H1 (cell line): ENCODE data around the gene OR13J1. TPM values are rescaled to one million over a fixed set of nuclear protein-coding genes. Genes with fewer than 3 reads are reported as not detected.

Source experiments
- CTCF ChIA-PET: fragments of 300-600 bp; sonication (Branson Sonifier 250); formaldehyde crosslinking; loops from one replicate; lab custom pipeline; 2021; ENCODE audit not compliant: partially characterized antibody; lab: Charles Lee
- POLR2A ChIA-PET: fragments of 300-600 bp; sonication (Branson Sonifier 250); formaldehyde crosslinking; loops from one replicate; lab custom pipeline; 2021; ENCODE audit warnings: inconsistent platforms; ENCODE audit not compliant: partially characterized antibody; lab: Charles Lee
- DNase-seq, 2 experiments: peaks; one replicate each; pipeline versions ENCODE4 v3.0.0 to v3.0.0-alpha.2; 2010 to 2022; ENCODE audit warnings: low spot score in 2 of 2, low read depth in 1 of 2, mixed read lengths in 1 of 2
- FAIRE-seq: peaks from 2 replicates; lab custom pipeline; 2011; peaks lifted over from hg19 to GRCh38; lab: Jason Lieb, UNC
- H2AFZ ChIP-seq: 2 replicates; pipeline ENCODE4 v1.8.1; 2012; ENCODE audit warnings: low read length, inconsistent platforms
- H2AK5ac ChIP-seq: 2 replicates; pipeline ENCODE4 v1.6.1; 2013; ENCODE audit warnings: low read depth, low read length
- H2BK120ac ChIP-seq: replicated peaks from 2 replicates; pipeline ENCODE3; 2013; ENCODE audit warnings: low read depth, low read length, inconsistent platforms
- H2BK12ac ChIP-seq: 2 replicates; pipeline ENCODE4 v1.6.1; 2013; ENCODE audit warnings: low read depth, low read length
- H2BK15ac ChIP-seq: 2 replicates; pipeline ENCODE4 v1.6.1; 2013; ENCODE audit warnings: low read length
- H2BK20ac ChIP-seq: 2 replicates; pipeline ENCODE4 v1.6.1; 2013; ENCODE audit warnings: low read length
- H2BK5ac ChIP-seq: 2 replicates; pipeline ENCODE4 v1.6.1; 2013; ENCODE audit warnings: low read depth, low read length
- H3K14ac ChIP-seq: 2 replicates; pipeline ENCODE4 v1.6.1; 2013; ENCODE audit warnings: inconsistent platforms; ENCODE audit not compliant: insufficient read length
- H3K18ac ChIP-seq: 2 replicates; pipeline ENCODE4 v1.6.1; 2013; ENCODE audit warnings: low read length; ENCODE audit errors: extremely low read depth
- H3K23ac ChIP-seq: 2 replicates; pipeline ENCODE4 v1.6.1; 2013; ENCODE audit warnings: inconsistent platforms; ENCODE audit not compliant: insufficient read length
- H3K23me2 ChIP-seq: 2 replicates; pipeline ENCODE4 v1.6.1; 2013; ENCODE audit warnings: low read depth, low read length
- H3K27ac ChIP-seq: 2 replicates; pipeline ENCODE4 v1.6.1; 2011; ENCODE audit warnings: low read depth, low read length, inconsistent platforms
- H3K27me3 ChIP-seq, 4 experiments: replicated peaks in 1 of 4; 1 replicate in 1 of 4; 2 replicates in 3 of 4; pipeline versions ENCODE4 v1.6.1 to v1.8.1; 2011 to 2013; ENCODE audit warnings: low read length in 3 of 4, mild to moderate bottlenecking in 3 of 4, inconsistent platforms in 2 of 4, mixed read lengths in 2 of 4, moderate library complexity in 1 of 4; ENCODE audit not compliant: control insufficient read depth in 3 of 4, insufficient read depth in 3 of 4; ENCODE audit errors: extremely low read depth in 1 of 4
- H3K36me3 ChIP-seq, 4 experiments: 2 replicates each; pipeline versions ENCODE4 v1.6.1 to v1.8.1; 2011 to 2013; ENCODE audit warnings: mild to moderate bottlenecking in 4 of 4, low read length in 3 of 4, moderate library complexity in 2 of 4, control low read depth in 1 of 4, inconsistent platforms in 1 of 4; ENCODE audit not compliant: insufficient read depth in 4 of 4, control insufficient read depth in 2 of 4
- H3K4ac ChIP-seq: replicated peaks from 2 replicates; pipeline ENCODE3; 2013; ENCODE audit warnings: low read length, low read depth, mixed read lengths, inconsistent platforms; ENCODE audit not compliant: insufficient read length
- H3K4me1 ChIP-seq, 4 experiments: replicated peaks in 1 of 4; 1 replicate in 1 of 4; 2 replicates in 3 of 4; pipeline versions ENCODE4 v1.6.1 to v1.8.1; 2011 to 2013; ENCODE audit warnings: low read length in 3 of 4, inconsistent platforms in 2 of 4, mixed read lengths in 1 of 4; ENCODE audit not compliant: insufficient read depth in 4 of 4, control insufficient read depth in 3 of 4
- H3K4me2 ChIP-seq, 2 experiments: 2 replicates each; pipeline versions ENCODE4 v1.6.1 to v1.8.1; 2011 to 2013; ENCODE audit warnings: low read depth in 2 of 2, low read length in 2 of 2, control low read depth in 1 of 2, inconsistent platforms in 1 of 2, mild to moderate bottlenecking in 1 of 2; ENCODE audit not compliant: insufficient read depth in 1 of 2
- H3K4me3 ChIP-seq, 4 experiments: fragments of 200-600, 300-600 bp in 1 of 4; sonication (generic), shearing (Covaris generic), sonication (Bioruptor Twin) in 1 of 4; 2 replicates each; pipeline versions ENCODE4 v1.5.1 to v1.8.1; 2011 to 2016; ENCODE audit warnings: low read length in 4 of 4, low read depth in 3 of 4, control low read depth in 2 of 4, inconsistent platforms in 2 of 4, mild to moderate bottlenecking in 2 of 4, mixed read lengths in 1 of 4, moderate library complexity in 1 of 4; ENCODE audit not compliant: insufficient read depth in 2 of 4; ENCODE audit errors: extremely low read depth in 1 of 4
- H3K56ac ChIP-seq: replicated peaks from 2 replicates; pipeline ENCODE3; 2013; ENCODE audit warnings: low read depth, mild to moderate bottlenecking, mixed read lengths, low read length, inconsistent platforms; ENCODE audit not compliant: insufficient read length
- H3K79me1 ChIP-seq: 2 replicates; pipeline ENCODE4 v1.6.1; 2013; ENCODE audit warnings: low read depth, low read length, control low read depth
- H3K79me2 ChIP-seq, 2 experiments: 2 replicates each; pipeline versions ENCODE4 v1.6.1 to v1.8.1; 2012 to 2013; ENCODE audit warnings: low read length in 2 of 2, mild to moderate bottlenecking in 2 of 2, inconsistent platforms in 1 of 2; ENCODE audit not compliant: insufficient read depth in 2 of 2, control insufficient read depth in 1 of 2
- H3K9ac ChIP-seq, 4 experiments: replicated peaks in 1 of 4; 1 replicate in 1 of 4; 2 replicates in 3 of 4; pipeline versions ENCODE4 v1.6.1 to v1.8.1; 2011 to 2013; ENCODE audit warnings: low read depth in 3 of 4, low read length in 3 of 4, control low read depth in 2 of 4, mild to moderate bottlenecking in 2 of 4, moderate library complexity in 2 of 4, inconsistent platforms in 1 of 4; ENCODE audit errors: extremely low read depth in 1 of 4
- H3K9me3 ChIP-seq, 2 experiments: 2 replicates each; pipeline versions ENCODE4 v1.6.1 to v1.8.1; 2012 to 2013; ENCODE audit warnings: mild to moderate bottlenecking in 2 of 2, moderate library complexity in 2 of 2, control low read depth in 1 of 2, inconsistent platforms in 1 of 2, low read depth in 1 of 2, low read length in 1 of 2, mixed read lengths in 1 of 2; ENCODE audit not compliant: insufficient read depth in 2 of 2
- H4K20me1 ChIP-seq, 2 experiments: replicated peaks in 1 of 2; 2 replicates each; pipeline versions ENCODE3 to v1.8.1; 2011 to 2013; ENCODE audit warnings: inconsistent platforms in 2 of 2, low read length in 2 of 2, mild to moderate bottlenecking in 1 of 2; ENCODE audit not compliant: insufficient read depth in 2 of 2, control insufficient read depth in 1 of 2
- H4K5ac ChIP-seq: 2 replicates; pipeline ENCODE4 v1.6.1; 2013; ENCODE audit warnings: low read length, low read depth, mixed read lengths, inconsistent platforms; ENCODE audit not compliant: insufficient read length
- H4K8ac ChIP-seq: 2 replicates; pipeline ENCODE4 v1.8.0; 2013; ENCODE audit warnings: mild to moderate bottlenecking, moderate library complexity, low read length, inconsistent platforms; ENCODE audit not compliant: insufficient read depth; ENCODE audit errors: extremely low read depth
- H4K91ac ChIP-seq: replicated peaks from 2 replicates; pipeline ENCODE3; 2013; ENCODE audit warnings: low read length, mixed read lengths, inconsistent platforms; ENCODE audit not compliant: insufficient read length
- ASH2L ChIP-seq: fragments of 200-600, 300-600 bp; sonication (generic); IDR thresholded peaks from one replicate; pipeline ENCODE4 v1.7.1; 2017; ENCODE audit warnings: low read length
- E2F6 ChIP-seq: IDR thresholded peaks from 2 replicates; pipeline ENCODE4 v1.6.1; 2012; ENCODE audit warnings: inconsistent platforms
- GABPA ChIP-seq: IDR thresholded peaks from 2 replicates; pipeline ENCODE4 v1.6.1; 2011; ENCODE audit warnings: mild to moderate bottlenecking, low read length, moderate library complexity, borderline replicate concordance; ENCODE audit not compliant: insufficient read depth
- HDAC2 ChIP-seq, 2 experiments: fragments of 300-600 bp in 1 of 2; sonication (generic) in 1 of 2; IDR thresholded peaks; 2 replicates each; pipeline ENCODE4 v1.6.1; 2011 to 2012; ENCODE audit warnings: low read depth in 2 of 2, low read length in 2 of 2, mild to moderate bottlenecking in 2 of 2, moderate library complexity in 2 of 2, borderline replicate concordance in 1 of 2, inconsistent platforms in 1 of 2
- HDAC6 ChIP-seq: IDR thresholded peaks from one replicate; pipeline ENCODE4 v1.7.1; 2012; ENCODE audit warnings: low read depth, mild to moderate bottlenecking, inconsistent platforms, low read length, moderate library complexity
- JUN ChIP-seq: IDR thresholded peaks from 2 replicates; pipeline ENCODE4 v1.6.1; 2011; ENCODE audit warnings: low read depth, mild to moderate bottlenecking, improper control_type of control experiment, low read length
- KDM5A ChIP-seq: fragments of 200-600 bp; IDR thresholded peaks from 2 replicates; pipeline ENCODE4 v1.7.1; 2012; ENCODE audit warnings: mild to moderate bottlenecking, low read length, inconsistent platforms, mixed read lengths
- NANOG ChIP-seq: IDR thresholded peaks from 2 replicates; pipeline ENCODE4 v1.6.1; 2011; ENCODE audit warnings: low read length, low read depth, mild to moderate bottlenecking, inconsistent platforms; ENCODE audit not compliant: insufficient read depth, poor library complexity, severe bottlenecking
- ZNF274 ChIP-seq: IDR thresholded peaks from 2 replicates; pipeline ENCODE4 v1.7.0; 2012; ENCODE audit warnings: low read length, borderline replicate concordance; ENCODE audit errors: extremely low read depth
- WGBS, 2 experiments: shearing (Covaris generic) in 1 of 2; methylation state at CpG; one replicate each; pipeline versions ENCODE4 v1.1.6 to v1.1.7; 2013 to 2015; ENCODE audit warnings: low lambda C conversion rate in 2 of 2, mixed read lengths in 2 of 2, inconsistent platforms in 1 of 2, low coverage in 1 of 2, missing lambda C conversion rate in 1 of 2; ENCODE audit not compliant: insufficient replicate concordance in 2 of 2, insufficient coverage in 1 of 2, insufficient read length in 1 of 2; ENCODE audit errors: extremely low coverage in 1 of 2, missing lambda C conversion rate in 1 of 2; 5-methylcytosine and 5-hydroxymethylcytosine counted together
- polyA plus RNA-seq, 7 experiments: library from polyadenylated mRNA; depleted of rRNA in 3 of 7; stranded (reverse) in 5 of 7; unstranded in 2 of 7; fragments of >200 nt in 5 of 7; fragments of 200-250 nt in 2 of 7; gene quantifications; 1 replicate in 5 of 7; 2 replicates in 1 of 7; 4 replicates in 1 of 7; pipeline versions ENCODE4 v1.2.1 to v1.2.3, GENCODE V29; 2011 to 2013; ENCODE audit warnings: missing spikeins in 2 of 7, mixed read lengths in 2 of 7
- total RNA-seq: library from RNA; stranded (reverse); fragmentation: NEBNext Ultra II Directional; extraction: Animal tissue kit (Norgen Biotek cat#: 25700); gene quantifications from 2 replicates; pipeline ENCODE4 v1.2.1, GENCODE V29; 2021
- TF ChIP-seq, protein P1 (sequence below): IDR thresholded peaks from 2 replicates; pipeline ENCODE4 v1.6.1; 2011; ENCODE audit warnings: low read length, improper control_type of control experiment

OR13J1 gene
- total and polyA plus RNA-seq, 2 of the 8 experiments (the other 6 are each of a cell fraction or from before 2014, with no cell fraction given), result not detected

GRCh38 chr9:35861161-35861897, 8.9 kb downstream of the OR13J1 start:
- no peak overlapping the region for H3K9ac ChIP-seq
- H2AK5ac ChIP-seq, result no peak overlapping the region
- FAIRE-seq, result no peak
- no peak overlapping the region for H2BK12ac ChIP-seq
- no peak overlapping the region for H3K14ac ChIP-seq
- no peak overlapping the region for H2BK5ac ChIP-seq
- 79% methylated on average over 12 of the region's 12 CpGs; no CpG with 5 or more reads in 1 of the 2 experiments for WGBS, 2 experiments
- H3K79me2 ChIP-seq, result no peaks in the 10 kb centered on the region
- H4K5ac ChIP-seq, result no peak overlapping the region
- H3K23me2 ChIP-seq, result no peaks in the 10 kb centered on the region; the same call in 1 of the 2 replicates
- H3K27ac ChIP-seq, result no peak overlapping the region
- H2BK120ac ChIP-seq, result no peak overlapping the region
- H3K27me3 ChIP-seq, result peaks cover 0 to 2% (median 0%) of the 10 kb centered on the region in 4 experiments; a peak in 1 of 7 replicates
- ChIA-PET CTCF (interaction anchor here (0.9 to 5.3 kb wide), 9 partner anchors 17 to 93 kb away, joined by 3 to 25 read pairs (median 4); no protein-coding TSS in a partner anchor), POLR2A (interaction anchor here (0.6 to 7.4 kb wide), 5 partner anchors 10 to 82 kb away, joined by 3 to 43 read pairs (median 5); partner anchors contain the start of genes OR13J1 and SPAG8)
- no peak overlapping the region; the same call in 1 of the 2 replicates for H2BK15ac ChIP-seq
- H3K4me2 ChIP-seq, result no peak overlapping the region
- no peak overlapping the region for H3K23ac ChIP-seq
- H3K9me3 ChIP-seq, result no peaks in the 10 kb centered on the region
- no peak overlapping the region for H3K4ac ChIP-seq
- H3K18ac ChIP-seq, result no peak overlapping the region
- no peak overlapping the region for H4K8ac ChIP-seq
- H2BK20ac ChIP-seq, result no peak overlapping the region
- no peaks in the 10 kb centered on the region for H3K4me1 ChIP-seq
- H4K91ac ChIP-seq, result no peak overlapping the region
- no peaks in the 10 kb centered on the region for H3K79me1 ChIP-seq
- no peak overlapping the region for H3K4me3 ChIP-seq
- H3K36me3 ChIP-seq, result no peaks in the 10 kb centered on the region
- H2AFZ ChIP-seq, result no peak overlapping the region
- DNase-seq, result peak in 1 of 2 experiments; percentile 43
- H3K56ac ChIP-seq, result no peak overlapping the region
- peaks cover 0 to 2% of the 10 kb centered on the region in 2 experiments for H4K20me1 ChIP-seq
- TF ChIP-seq KDM5A (no peak), E2F6 (no peak), ASH2L (no peak), ZNF274 (no peak), HDAC6 (no peak), GABPA (no peak), HDAC2 (IDR thresholded peaks at IDR 0.05; ENCODE audit: borderline replicate concordance in 1 of 2, low read depth in 2 of 2, low read length in 2 of 2) (no peak), NANOG (no peak), JUN (no peak)
- TF ChIP-seq, protein P1, sequence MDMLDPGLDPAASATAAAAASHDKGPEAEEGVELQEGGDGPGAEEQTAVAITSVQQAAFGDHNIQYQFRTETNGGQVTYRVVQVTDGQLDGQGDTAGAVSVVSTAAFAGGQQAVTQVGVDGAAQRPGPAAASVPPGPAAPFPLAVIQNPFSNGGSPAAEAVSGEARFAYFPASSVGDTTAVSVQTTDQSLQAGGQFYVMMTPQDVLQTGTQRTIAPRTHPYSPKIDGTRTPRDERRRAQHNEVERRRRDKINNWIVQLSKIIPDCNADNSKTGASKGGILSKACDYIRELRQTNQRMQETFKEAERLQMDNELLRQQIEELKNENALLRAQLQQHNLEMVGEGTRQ, result no peak
